Right cardiac atrium (tissue), 5 donors: ENCODE measurements around the gene FAM227B. TPM values are rescaled to one million over a fixed set of nuclear protein-coding genes. Genes with fewer than 3 reads are reported as not detected.
"Not testable (repeated sequence)": the region's sequence is repeated elsewhere in the genome, so short reads cannot be mapped to it uniquely, and the experiment has no call there.

ENCODE experiments used
- ATAC-seq, 2 donors: fragments of 200-7000 bp; cut with Tn5 transposase; one replicate each; pipeline versions ENCODE4 v1.8.0 to v1.9.1; 2020; ENCODE audit warnings: moderate library complexity in 2 of 2, mild to moderate bottlenecking in 1 of 2
- DNase-seq, 3 donors: peaks; one replicate each; pipeline ENCODE4 v3.0.0-alpha.2; 2020
- H3K27ac ChIP-seq: one replicate; pipeline ENCODE4 v1.5.1; 2013; ENCODE audit warnings: mild to moderate bottlenecking, low read length, control low read depth, moderate library complexity
- H3K27me3 ChIP-seq: one replicate; pipeline ENCODE4 v1.6.1; 2013; ENCODE audit not compliant: control insufficient read depth, insufficient read depth
- H3K4me1 ChIP-seq: one replicate; pipeline ENCODE4 v1.6.1; 2013; ENCODE audit warnings: low read length; ENCODE audit not compliant: control insufficient read depth, insufficient read depth
- H3K4me3 ChIP-seq: one replicate; pipeline ENCODE4 v1.5.1; 2013; ENCODE audit warnings: low read length, control low read depth
- H3K9me3 ChIP-seq: one replicate; pipeline ENCODE4 v1.6.1; 2013; ENCODE audit warnings: low read length; ENCODE audit not compliant: control insufficient read depth
- WGBS: extraction: QIAGEN DNeasy Blood & Tissue Kit; methylation state at CpG from one replicate; pipeline ENCODE4 v1.1.7; 2013; 5-methylcytosine and 5-hydroxymethylcytosine counted together
- intact Hi-C, 4 donors: fragments of 100-400 bp; cut with DNase I; formaldehyde crosslinking; loops; one replicate each; pipeline versions ENCODE4 v1.11.0 to v1.14.0; 2022 to 2023
- polyA plus RNA-seq: library from polyadenylated mRNA; stranded (reverse); fragments of 200-250 nt; gene quantifications from one replicate; pipeline ENCODE4 v1.2.3, GENCODE V29; 2013
- total RNA-seq, 4 donors: library from RNA; stranded (reverse); fragmentation: NEBNext Ultra II Directional; extraction: Animal tissue kit (Norgen Biotek cat#: 25700); gene quantifications; one replicate each; pipeline ENCODE4 v1.2.1, GENCODE V29; 2021
- donor health status: healthy with polysubstance abuse.
- donor health status: DM: no; HTN: yes; CAD: no.
- donor health status: DM: no; HTN: no; CAD: no.
- donor health status: DM: no; HTN: yes; CAD: no; lungs with severe emphysema.
- donor health status: DM: yes; HTN: yes; CAD: no.

The FAM227B gene
- total and polyA plus RNA-seq, 5 donors: 9.8 to 19.2 (median 12.4) TPM

GRCh38 chr15:49379996-49380395 lies 240.6 kb downstream of the FAM227B start:
- DNase-seq: peak in 2 of 3 donors; percentile 14 to 32
- 89% methylated on average over 4 of the region's 4 CpGs for WGBS
- intact Hi-C loops: no loop called here
- no peak overlapping the region for H3K4me3 ChIP-seq
- H3K9me3 ChIP-seq: no peaks in the 10 kb centered on the region
- no peak overlapping the region for H3K27ac ChIP-seq
- no peak for ATAC-seq
- no peaks in the 10 kb centered on the region for H3K4me1 ChIP-seq
- H3K27me3 ChIP-seq: no peaks in the 10 kb centered on the region

GRCh38 chr15:49372366-49372765 lies 248.3 kb downstream of the FAM227B start:
- no peak overlapping the region for H3K27ac ChIP-seq
- H3K4me3 ChIP-seq: no peak overlapping the region
- no peaks in the 10 kb centered on the region for H3K9me3 ChIP-seq
- no peak for DNase-seq
- WGBS: 74% methylated on average over 1 of the region's 1 CpG
- no peaks in the 10 kb centered on the region for H3K27me3 ChIP-seq
- no peaks in the 10 kb centered on the region for H3K4me1 ChIP-seq
- no peak for ATAC-seq
- intact Hi-C loops: loop anchor here in 1 of 4 donors (5.0 kb wide), 1 partner anchor 630 kb away; no protein-coding TSS in a partner anchor

- 91% methylated on average over 1 of the region's 1 CpG for WGBS
- no peaks in the 10 kb centered on the region for H3K27me3 ChIP-seq
- no peak overlapping the region for H3K4me3 ChIP-seq
- ATAC-seq: no peak
- H3K9me3 ChIP-seq: no peaks in the 10 kb centered on the region
- DNase-seq: no peak
- no peaks in the 10 kb centered on the region for H3K4me1 ChIP-seq
- H3K27ac ChIP-seq: no peak overlapping the region
- intact Hi-C loops: loop anchor here in 1 of 4 donors (5.0 kb wide), 1 partner anchor 632 kb away; no protein-coding TSS in a partner anchor
These were observed 249.8 kb downstream of the FAM227B start for GRCh38 chr15:49370782-49371181.

- no peak for ATAC-seq
These were observed 254.1 kb downstream of the FAM227B start for GRCh38 chr15:49366496-49366895.

GRCh38 chr15:49361370-49361769 lies 259.2 kb downstream of the FAM227B start:
- H3K4me3 ChIP-seq: no peak overlapping the region
- no peaks in the 10 kb centered on the region for H3K9me3 ChIP-seq
- intact Hi-C loops: no loop called here
- ATAC-seq (no peak), DNase-seq (no peak)
- H3K27ac ChIP-seq: no peak overlapping the region
- WGBS: 79% methylated on average over 3 of the region's 3 CpGs
- no peaks in the 10 kb centered on the region for H3K4me1 ChIP-seq
- no peaks in the 10 kb centered on the region for H3K27me3 ChIP-seq

More at GRCh38 chr15:49366496-49366895, 254.1 kb downstream of the FAM227B start:
- no peaks in the 10 kb centered on the region for H3K27me3 ChIP-seq
- DNase-seq: peak in 2 of 3 donors; percentile 24 to 37
- no peaks in the 10 kb centered on the region for H3K9me3 ChIP-seq
- H3K4me1 ChIP-seq: no peaks in the 10 kb centered on the region
- H3K27ac ChIP-seq: no peak overlapping the region
- intact Hi-C loops: no loop called here
- H3K4me3 ChIP-seq: no peak overlapping the region
- 96% methylated on average over 22 of the region's 22 CpGs for WGBS

- H3K9me3 ChIP-seq, intact Hi-C loops, H3K4me3 ChIP-seq, H3K27me3 ChIP-seq, H3K4me1 ChIP-seq, ATAC-seq, H3K27ac ChIP-seq: not testable (repeated sequence)
- WGBS: 93% methylated on average over 17 of the region's 17 CpGs
- DNase-seq: peak in 1 of 3 donors; percentile 18
These were observed 266.2 kb downstream of the FAM227B start for GRCh38 chr15:49354439-49354838.

- H3K9me3 ChIP-seq: no peaks in the 10 kb centered on the region
- H3K27me3 ChIP-seq: no peaks in the 10 kb centered on the region
- no peak overlapping the region for H3K27ac ChIP-seq
- intact Hi-C loops: no loop called here
- DNase-seq: no peak
- no peaks in the 10 kb centered on the region for H3K4me1 ChIP-seq
- ATAC-seq: no peak
- H3K4me3 ChIP-seq: no peak overlapping the region
These were observed 277.1 kb downstream of the FAM227B start for GRCh38 chr15:49343546-49343945.

GRCh38 chr15:49339656-49340055 lies 281.0 kb downstream of the FAM227B start:
- 73% methylated on average over 10 of the region's 10 CpGs for WGBS
- peak in 1 of 3 donors; percentile 20 for DNase-seq
- Histone ChIP-seq H3K27ac (no peak overlapping the region), H3K9me3 (no peaks in the 10 kb centered on the region), H3K4me1 (no peaks in the 10 kb centered on the region), H3K4me3 (no peak overlapping the region), H3K27me3 (no peaks in the 10 kb centered on the region)
- ATAC-seq: no peak
- intact Hi-C loops: no loop called here

GRCh38 chr15:49331951-49332350 lies 288.7 kb downstream of the FAM227B start:
- H3K27me3 ChIP-seq: no peaks in the 10 kb centered on the region
- H3K4me1 ChIP-seq: no peaks in the 10 kb centered on the region
- no peaks in the 10 kb centered on the region for H3K9me3 ChIP-seq
- intact Hi-C loops: no loop called here
- WGBS: 93% methylated on average over 3 of the region's 3 CpGs
- H3K4me3 ChIP-seq: no peak overlapping the region
- DNase-seq (no peak), ATAC-seq (no peak)
- no peak overlapping the region for H3K27ac ChIP-seq

GRCh38 chr15:49331442-49331841 lies 289.2 kb downstream of the FAM227B start:
- no peak overlapping the region for H3K4me3 ChIP-seq
- no peaks in the 10 kb centered on the region for H3K4me1 ChIP-seq
- H3K27me3 ChIP-seq: no peaks in the 10 kb centered on the region
- DNase-seq (no peak), ATAC-seq (no peak)
- H3K27ac ChIP-seq: no peak overlapping the region
- H3K9me3 ChIP-seq: no peaks in the 10 kb centered on the region
- intact Hi-C loops: no loop called here

- ATAC-seq (no peak), DNase-seq (no peak)
- Histone ChIP-seq H3K27ac (no peak overlapping the region), H3K27me3 (no peaks in the 10 kb centered on the region), H3K4me1 (no peaks in the 10 kb centered on the region), H3K4me3 (no peak overlapping the region), H3K9me3 (no peaks in the 10 kb centered on the region)
- intact Hi-C loops: no loop called here
These were observed 290.5 kb downstream of the FAM227B start for GRCh38 chr15:49330166-49330565.

GRCh38 chr15:49328941-49329340 lies 291.7 kb downstream of the FAM227B start:
- Histone ChIP-seq H3K9me3 (no peaks in the 10 kb centered on the region), H3K4me3 (no peak overlapping the region), H3K4me1 (no peaks in the 10 kb centered on the region), H3K27me3 (no peaks in the 10 kb centered on the region), H3K27ac (no peak overlapping the region)
- intact Hi-C loops: no loop called here
- no peak for ATAC-seq
- no peak for DNase-seq
